Endothelial cell of umbilical vein (primary cell): ENCODE results near the gene CCDC15.

Experiments
- EZH2 ChIP-seq: IDR thresholded peaks from 2 replicates; pipeline ENCODE4 v1.6.1; 2012; ENCODE audit warnings: borderline replicate concordance, low read depth, mild to moderate bottlenecking, moderate library complexity, low read length, inconsistent platforms; ENCODE audit not compliant: severe bottlenecking
- GATA2 ChIP-seq: IDR thresholded peaks from 2 replicates; pipeline ENCODE4 v1.7.0; 2011; ENCODE audit warnings: low read depth, mild to moderate bottlenecking, moderate library complexity, mixed read lengths, low read length; ENCODE audit not compliant: insufficient read length, insufficient read depth
- JUN ChIP-seq: IDR thresholded peaks from 2 replicates; pipeline ENCODE4 v1.6.1; 2011; ENCODE audit warnings: borderline replicate concordance, low read depth; ENCODE audit not compliant: insufficient read length, insufficient read depth
- MAX ChIP-seq: IDR thresholded peaks from 2 replicates; pipeline ENCODE4 v1.6.1; 2011; ENCODE audit not compliant: insufficient read depth, insufficient read length
- POLR2A ChIP-seq: IDR thresholded peaks from 2 replicates; pipeline ENCODE4 v1.6.1; 2012; ENCODE audit warnings: low read depth, mild to moderate bottlenecking, control low read depth, low read length
- POLR2AphosphoS5 ChIP-seq: IDR thresholded peaks from 2 replicates; pipeline ENCODE4 v1.6.1; 2012; ENCODE audit warnings: low read depth, mild to moderate bottlenecking, control low read depth, low read length, moderate library complexity; ENCODE audit not compliant: insufficient read depth
- TF ChIP-seq, protein P1 (sequence below), 2 donors: IDR thresholded peaks; 1 replicate in 1 of 2; 2 replicates in 1 of 2; pipeline ENCODE4 v1.5.1; 2011; ENCODE audit warnings: low read length in 2 of 2, mild to moderate bottlenecking in 2 of 2, moderate library complexity in 2 of 2, control low read depth in 1 of 2, inconsistent platforms in 1 of 2, low read depth in 1 of 2; ENCODE audit not compliant: insufficient read depth in 1 of 2; ENCODE audit errors: extremely low read depth in 1 of 2

DNA sequence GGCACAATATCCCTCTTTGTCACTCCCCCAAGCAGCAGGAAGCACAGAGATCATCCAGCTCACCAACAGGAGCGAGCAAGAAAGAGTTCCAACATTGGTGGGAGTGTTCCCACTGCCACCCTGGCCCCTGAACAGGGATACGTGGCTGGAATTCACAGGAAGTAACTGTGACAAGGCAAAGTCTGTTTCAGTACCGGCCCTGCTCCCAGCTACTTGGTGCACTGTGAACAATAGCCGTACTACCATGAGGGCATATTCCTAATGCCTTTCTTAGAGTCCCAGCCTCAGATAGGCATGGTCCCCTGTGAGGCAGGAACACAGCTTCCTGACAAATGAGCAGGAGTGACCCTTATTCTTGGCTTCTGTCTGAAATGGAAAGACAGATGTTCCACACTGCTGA, 107.3 kb downstream of the CCDC15 start:
- TF ChIP-seq POLR2A (no peak), JUN (no peak), EZH2 (no peak), POLR2AphosphoS5 (no peak), GATA2 (no peak), MAX (no peak)
- TF ChIP-seq, protein P1, sequence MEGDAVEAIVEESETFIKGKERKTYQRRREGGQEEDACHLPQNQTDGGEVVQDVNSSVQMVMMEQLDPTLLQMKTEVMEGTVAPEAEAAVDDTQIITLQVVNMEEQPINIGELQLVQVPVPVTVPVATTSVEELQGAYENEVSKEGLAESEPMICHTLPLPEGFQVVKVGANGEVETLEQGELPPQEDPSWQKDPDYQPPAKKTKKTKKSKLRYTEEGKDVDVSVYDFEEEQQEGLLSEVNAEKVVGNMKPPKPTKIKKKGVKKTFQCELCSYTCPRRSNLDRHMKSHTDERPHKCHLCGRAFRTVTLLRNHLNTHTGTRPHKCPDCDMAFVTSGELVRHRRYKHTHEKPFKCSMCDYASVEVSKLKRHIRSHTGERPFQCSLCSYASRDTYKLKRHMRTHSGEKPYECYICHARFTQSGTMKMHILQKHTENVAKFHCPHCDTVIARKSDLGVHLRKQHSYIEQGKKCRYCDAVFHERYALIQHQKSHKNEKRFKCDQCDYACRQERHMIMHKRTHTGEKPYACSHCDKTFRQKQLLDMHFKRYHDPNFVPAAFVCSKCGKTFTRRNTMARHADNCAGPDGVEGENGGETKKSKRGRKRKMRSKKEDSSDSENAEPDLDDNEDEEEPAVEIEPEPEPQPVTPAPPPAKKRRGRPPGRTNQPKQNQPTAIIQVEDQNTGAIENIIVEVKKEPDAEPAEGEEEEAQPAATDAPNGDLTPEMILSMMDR (IDR thresholded peaks at IDR 0.05; ENCODE audit: extremely low read depth in 1 of 2, insufficient read depth in 1 of 2, low read depth in 1 of 2, low read length in 2 of 2) = no peak
